ENCODE measurements around the gene DRAP1.

DRAP1 gene

DNA sequence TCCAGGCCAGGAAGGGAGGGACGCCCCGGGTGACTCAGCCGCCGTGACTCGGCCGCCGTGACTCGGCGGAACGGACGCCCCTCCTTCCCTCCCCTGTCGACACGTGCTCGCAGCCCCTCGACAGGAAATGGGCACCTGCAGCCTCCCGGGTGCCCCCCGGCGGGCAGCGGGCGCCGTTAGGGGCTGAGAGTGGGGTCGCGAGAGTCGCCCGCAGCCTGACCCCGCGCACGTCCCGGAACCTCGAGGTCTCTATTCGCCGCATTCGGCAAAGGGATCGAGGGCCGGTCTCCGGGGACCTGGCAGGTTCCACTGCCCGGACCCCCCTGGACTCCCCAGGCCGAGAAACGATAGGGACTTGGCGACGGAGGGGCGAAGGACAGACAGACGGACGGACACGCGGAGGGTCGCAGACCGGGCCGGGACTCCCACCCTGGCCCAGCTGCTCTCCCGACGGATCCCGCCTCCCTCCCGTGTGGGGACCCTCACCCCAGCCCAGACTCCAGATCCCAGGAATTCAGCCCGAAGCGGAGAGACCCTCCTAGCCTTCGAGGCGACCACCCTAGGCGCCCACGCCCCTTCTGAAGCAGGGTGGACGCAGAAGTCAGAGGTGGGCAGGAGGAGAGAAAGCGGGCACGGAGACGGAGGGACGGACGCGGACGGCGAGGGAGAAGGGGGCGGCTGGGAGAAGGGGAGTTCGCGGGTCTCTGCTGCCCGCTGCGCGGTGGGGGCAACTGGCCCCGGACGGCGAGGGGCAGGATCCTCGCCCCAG, 19.7 kb upstream of the DRAP1 start:
- peak; percentile 65 for DNase-seq (ENCODE audit: low spot score)
- TF ChIP-seq, protein P1, sequence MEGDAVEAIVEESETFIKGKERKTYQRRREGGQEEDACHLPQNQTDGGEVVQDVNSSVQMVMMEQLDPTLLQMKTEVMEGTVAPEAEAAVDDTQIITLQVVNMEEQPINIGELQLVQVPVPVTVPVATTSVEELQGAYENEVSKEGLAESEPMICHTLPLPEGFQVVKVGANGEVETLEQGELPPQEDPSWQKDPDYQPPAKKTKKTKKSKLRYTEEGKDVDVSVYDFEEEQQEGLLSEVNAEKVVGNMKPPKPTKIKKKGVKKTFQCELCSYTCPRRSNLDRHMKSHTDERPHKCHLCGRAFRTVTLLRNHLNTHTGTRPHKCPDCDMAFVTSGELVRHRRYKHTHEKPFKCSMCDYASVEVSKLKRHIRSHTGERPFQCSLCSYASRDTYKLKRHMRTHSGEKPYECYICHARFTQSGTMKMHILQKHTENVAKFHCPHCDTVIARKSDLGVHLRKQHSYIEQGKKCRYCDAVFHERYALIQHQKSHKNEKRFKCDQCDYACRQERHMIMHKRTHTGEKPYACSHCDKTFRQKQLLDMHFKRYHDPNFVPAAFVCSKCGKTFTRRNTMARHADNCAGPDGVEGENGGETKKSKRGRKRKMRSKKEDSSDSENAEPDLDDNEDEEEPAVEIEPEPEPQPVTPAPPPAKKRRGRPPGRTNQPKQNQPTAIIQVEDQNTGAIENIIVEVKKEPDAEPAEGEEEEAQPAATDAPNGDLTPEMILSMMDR (IDR thresholded peaks at IDR 0.05; ENCODE audit: borderline replicate concordance, control extremely low read depth, extremely low read depth, insufficient read depth, missing control alignments) = no peak
- in situ Hi-C loops (cut with MboI; ENCODE audit: low sequenced_read_pairs, unreplicated experiment) = no loop called here

DNA sequence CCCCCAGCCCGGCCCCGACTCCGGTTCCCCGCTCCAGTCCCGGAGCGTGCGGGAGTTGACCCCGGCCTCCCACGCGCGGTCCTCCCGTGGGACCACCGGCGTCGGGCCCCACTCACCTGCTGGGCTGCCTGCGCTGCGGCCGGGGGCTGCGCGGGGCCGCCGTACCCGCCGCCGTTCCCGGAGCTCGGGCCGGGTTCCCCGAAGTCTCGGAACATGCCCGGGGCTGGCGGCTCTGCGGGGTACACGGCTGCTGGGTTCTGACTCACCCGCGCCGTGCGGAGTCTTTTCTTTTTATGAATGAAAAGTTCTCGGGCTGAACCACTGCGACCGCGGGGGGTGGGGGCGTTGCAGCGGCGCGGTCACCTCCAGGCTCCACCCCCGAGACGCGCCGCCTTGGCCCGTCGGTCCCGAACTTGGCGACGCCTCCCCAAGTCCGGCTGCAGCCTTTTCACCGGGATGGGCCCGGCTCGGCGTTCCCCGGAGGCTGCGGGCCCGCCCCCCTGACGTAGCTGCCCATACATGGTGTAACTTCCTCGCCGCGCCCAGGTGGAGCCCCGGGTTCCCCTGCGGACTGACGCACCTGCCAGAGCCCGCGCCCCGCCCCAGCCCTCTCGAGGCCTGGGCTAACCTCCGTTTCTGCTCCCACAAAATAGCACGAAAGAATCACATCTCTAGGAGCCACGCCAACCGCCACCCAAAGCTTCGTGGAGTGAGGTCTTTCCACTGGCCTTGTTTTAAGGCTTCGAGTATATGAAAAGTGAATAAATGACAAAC, 18.9 kb upstream of the DRAP1 start, which contains the start of gene FOSL1:
Gene FOSL1, minus strand, starts transcription at position 264 of the 774 bp plus-strand sequence. Its CDS starts 49 bp downstream, at position 215.
- in situ Hi-C loops (cut with MboI; ENCODE audit: low sequenced_read_pairs, unreplicated experiment) = no loop called here
- TF ChIP-seq, protein P1 (IDR thresholded peaks at IDR 0.05; ENCODE audit: borderline replicate concordance, control extremely low read depth, extremely low read depth, insufficient read depth, missing control alignments) = no peak
- DNase-seq (ENCODE audit: low spot score) = peak; percentile 93

DNA sequence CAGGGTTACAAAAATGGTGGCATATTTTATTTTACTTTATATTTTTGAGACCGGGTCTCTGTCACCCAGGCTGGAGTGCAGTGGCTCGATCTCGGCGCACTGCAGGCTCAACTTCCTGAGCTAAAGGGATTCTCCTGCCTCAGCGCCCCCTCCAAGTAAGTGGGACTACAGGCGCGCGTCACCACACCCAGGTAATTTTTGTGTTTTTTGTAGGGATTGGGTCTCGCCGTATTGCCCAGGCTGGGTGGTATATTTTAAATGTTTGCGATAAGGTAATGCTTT, 18.4 kb upstream of the DRAP1 start:
- DNase-seq (ENCODE audit: low spot score) = no peak
- in situ Hi-C loops (cut with MboI; ENCODE audit: low sequenced_read_pairs, unreplicated experiment) = no loop called here
- TF ChIP-seq, protein P1 (IDR thresholded peaks at IDR 0.05; ENCODE audit: borderline replicate concordance, control extremely low read depth, extremely low read depth, insufficient read depth, missing control alignments) = no peak

DNA sequence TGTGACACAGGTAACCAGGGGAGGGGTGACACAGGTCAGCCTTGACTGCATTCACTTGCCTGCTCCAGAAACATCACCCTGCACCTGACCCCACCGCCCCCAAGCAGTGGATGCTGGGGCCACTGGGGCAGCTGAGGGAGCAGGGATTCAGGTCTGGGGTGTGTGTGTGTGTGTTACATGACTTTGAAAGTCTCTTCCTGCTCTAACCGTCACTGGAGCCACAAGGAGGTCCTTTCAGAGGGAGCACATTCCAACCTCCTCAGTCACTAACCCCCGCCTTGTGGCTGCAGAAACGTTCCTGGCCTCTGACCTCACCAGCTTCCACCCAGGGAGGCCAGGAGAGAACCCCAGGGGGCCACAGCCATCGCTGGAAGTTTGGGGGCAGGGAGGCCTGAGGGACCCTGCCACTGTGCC, 16.2 kb upstream of the DRAP1 start:
- TF ChIP-seq, protein P1 (IDR thresholded peaks at IDR 0.05; ENCODE audit: borderline replicate concordance, control extremely low read depth, extremely low read depth, insufficient read depth, missing control alignments) = no peak
- in situ Hi-C loops (cut with MboI; ENCODE audit: low sequenced_read_pairs, unreplicated experiment) = no loop called here
- DNase-seq (ENCODE audit: low spot score) = no peak

DNA sequence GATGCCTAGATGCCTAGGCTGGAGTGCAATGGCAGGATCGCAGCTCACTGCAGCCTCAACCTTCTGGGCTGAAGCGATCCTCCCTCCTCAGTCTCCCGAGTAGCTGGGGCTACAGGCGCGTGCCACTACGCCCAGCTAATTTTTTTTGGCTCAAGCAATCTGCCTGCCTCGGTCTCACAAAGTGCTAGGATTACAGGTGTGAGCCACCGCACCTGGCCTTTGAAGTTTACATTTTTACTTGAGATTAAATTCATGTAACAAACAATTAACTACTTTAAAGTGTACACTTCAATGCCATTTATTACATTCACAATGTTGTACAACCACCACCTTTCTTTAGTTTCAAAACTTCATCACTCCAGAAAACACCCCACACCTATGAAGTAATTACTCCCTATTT, 15.5 kb upstream of the DRAP1 start:
- TF ChIP-seq, protein P1 (IDR thresholded peaks at IDR 0.05; ENCODE audit: borderline replicate concordance, control extremely low read depth, extremely low read depth, insufficient read depth, missing control alignments) = no peak
- in situ Hi-C loops (cut with MboI; ENCODE audit: low sequenced_read_pairs, unreplicated experiment) = no loop called here
- no peak for DNase-seq (ENCODE audit: low spot score)

DNA sequence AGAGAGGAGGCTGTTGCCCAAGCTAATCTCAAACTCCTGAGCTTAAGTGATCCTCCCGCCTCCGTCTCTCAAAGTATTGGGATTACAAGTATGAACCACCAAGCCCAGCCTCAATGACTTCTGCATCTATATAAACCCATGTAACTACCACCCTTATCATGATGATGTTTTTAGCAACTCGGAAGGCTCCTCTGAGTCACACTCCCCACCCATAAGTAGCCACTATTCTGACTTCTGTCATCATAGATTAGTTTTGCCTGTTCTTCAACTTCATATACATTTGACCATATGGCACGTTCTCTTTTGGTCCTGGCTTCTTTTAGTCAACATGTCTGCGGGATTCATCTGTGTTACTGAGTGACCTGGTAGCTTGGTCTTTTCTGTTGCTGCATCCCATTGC, 12.6 kb upstream of the DRAP1 start:
- in situ Hi-C loops (cut with MboI; ENCODE audit: low sequenced_read_pairs, unreplicated experiment) = no loop called here
- no peak for DNase-seq (ENCODE audit: low spot score)
- TF ChIP-seq, protein P1 (IDR thresholded peaks at IDR 0.05; ENCODE audit: borderline replicate concordance, control extremely low read depth, extremely low read depth, insufficient read depth, missing control alignments) = no peak
